IMR-90 (cell line): ENCODE measurements around the gene JPH4. TPM values are rescaled to one million over a fixed set of nuclear protein-coding genes. Genes with fewer than 3 reads are reported as not detected.

ENCODE experiments used
- ATAC-seq: fragments of 200-7000 bp; cut with Tn5 transposase; 2 replicates; pipeline ENCODE4 v1.9.1; 2020; ENCODE audit warnings: low read depth, mild to moderate bottlenecking, moderate library complexity
- BruUV-seq: library from RNA; stranded (reverse); fragments of 400-500 nt; replicated peaks from 2 replicates; lab custom pipeline; 2021; lab: Mats Ljungman, UMichigan
- CTCF ChIA-PET: fragments of 300-600 bp; formaldehyde crosslinking; extraction: SDS; loops from one replicate; lab custom pipeline; 2021; ENCODE audit warnings: antibody characterized with exemption; lab: Yijun Ruan, JAX
- POLR2A ChIA-PET: fragments of 300-600 bp; sonication (Branson Sonifier 250); formaldehyde crosslinking; loops from one replicate; lab custom pipeline; 2022; ENCODE audit warnings: antibody characterized with exemption; ENCODE audit not compliant: unreplicated experiment; lab: Charles Lee
- DNase-seq: peaks from one replicate; pipeline ENCODE4 v3.0.0; 2013
- H2AFZ ChIP-seq: replicated peaks from 2 replicates; pipeline ENCODE3; 2013; ENCODE audit warnings: low read length, mild to moderate bottlenecking; ENCODE audit not compliant: poor library complexity
- H2AK5ac ChIP-seq: 2 replicates; pipeline ENCODE4 v1.6.1; 2013; ENCODE audit warnings: low read depth, low read length, inconsistent platforms
- H2AK9ac ChIP-seq: replicated peaks from 2 replicates; pipeline ENCODE3; 2013; ENCODE audit warnings: mild to moderate bottlenecking, low read depth, low read length, moderate library complexity; ENCODE audit not compliant: poor library complexity
- H2BK120ac ChIP-seq: 2 replicates; pipeline ENCODE4 v1.6.1; 2013; ENCODE audit warnings: low read depth, low read length, inconsistent platforms
- H2BK15ac ChIP-seq: 3 replicates; pipeline ENCODE4 v1.6.1; 2013; ENCODE audit warnings: low read depth, low read length, inconsistent platforms
- H2BK20ac ChIP-seq: 2 replicates; pipeline ENCODE4 v1.6.1; 2013; ENCODE audit warnings: low read depth, mild to moderate bottlenecking, inconsistent platforms, low read length, moderate library complexity
- H2BK5ac ChIP-seq: 2 replicates; pipeline ENCODE4 v1.6.1; 2013; ENCODE audit warnings: mild to moderate bottlenecking, low read depth, low read length, inconsistent platforms; ENCODE audit not compliant: poor library complexity, severe bottlenecking
- H3K14ac ChIP-seq: replicated peaks from 2 replicates; pipeline ENCODE4 v1.6.1; 2013; ENCODE audit warnings: low read depth, low read length, inconsistent platforms
- H3K18ac ChIP-seq: 2 replicates; pipeline ENCODE4 v1.6.1; 2013; ENCODE audit warnings: low read depth, low read length, control low read depth
- H3K23ac ChIP-seq: 2 replicates; pipeline ENCODE4 v1.6.1; 2013; ENCODE audit warnings: low read depth, low read length, inconsistent platforms
- H3K27ac ChIP-seq: 2 replicates; pipeline ENCODE4 v1.5.1; 2013; ENCODE audit warnings: mild to moderate bottlenecking, control low read depth, low read length; ENCODE audit not compliant: insufficient read depth
- H3K27me3 ChIP-seq: 2 replicates; pipeline ENCODE4 v1.6.1; 2013; ENCODE audit warnings: low read length; ENCODE audit not compliant: control insufficient read depth, insufficient read depth
- H3K36me3 ChIP-seq: 2 replicates; pipeline ENCODE4 v1.6.1; 2013; ENCODE audit warnings: low read length, mixed read lengths; ENCODE audit not compliant: control insufficient read depth, insufficient read depth
- H3K4ac ChIP-seq: 2 replicates; pipeline ENCODE4 v1.6.1; 2013; ENCODE audit warnings: low read depth, low read length, inconsistent platforms
- H3K4me1 ChIP-seq: 2 replicates; pipeline ENCODE4 v1.6.1; 2013; ENCODE audit warnings: low read length, mixed read lengths; ENCODE audit not compliant: control insufficient read depth, insufficient read depth
- H3K4me2 ChIP-seq: 2 replicates; pipeline ENCODE4 v1.6.1; 2013; ENCODE audit warnings: low read depth, mild to moderate bottlenecking, control low read depth, low read length, moderate library complexity
- H3K4me3 ChIP-seq: 2 replicates; pipeline ENCODE4 v1.5.1; 2013; ENCODE audit warnings: low read depth, mild to moderate bottlenecking, control low read depth, low read length, moderate library complexity; ENCODE audit not compliant: insufficient read depth
- H3K56ac ChIP-seq: 2 replicates; pipeline ENCODE4 v1.6.1; 2013; ENCODE audit warnings: low read length, inconsistent platforms; ENCODE audit not compliant: insufficient read depth; ENCODE audit errors: extremely low read depth
- H3K79me1 ChIP-seq, 2 experiments: 2 replicates each; pipeline ENCODE4 v1.6.1; 2013; ENCODE audit warnings: low read length in 2 of 2, inconsistent platforms in 1 of 2, low read depth in 1 of 2
- H3K9ac ChIP-seq: 2 replicates; pipeline ENCODE4 v1.6.1; 2013; ENCODE audit warnings: low read depth, low read length, control low read depth
- H3K9me1 ChIP-seq: 2 replicates; pipeline ENCODE4 v1.6.1; 2013; ENCODE audit warnings: low read length, inconsistent platforms; ENCODE audit not compliant: insufficient read depth
- H3K9me3 ChIP-seq: 2 replicates; pipeline ENCODE4 v1.6.1; 2013; ENCODE audit warnings: low read length; ENCODE audit not compliant: control insufficient read depth, insufficient read depth
- H4K20me1 ChIP-seq: 2 replicates; pipeline ENCODE4 v1.6.1; 2013; ENCODE audit warnings: low read length, inconsistent platforms; ENCODE audit not compliant: insufficient read depth
- H4K5ac ChIP-seq: 2 replicates; pipeline ENCODE4 v1.6.1; 2013; ENCODE audit warnings: mild to moderate bottlenecking, low read depth, low read length, control low read depth
- H4K8ac ChIP-seq, 2 experiments: 2 replicates each; pipeline ENCODE4 v1.6.1; 2013; ENCODE audit warnings: low read depth in 2 of 2, low read length in 2 of 2, control low read depth in 1 of 2, inconsistent platforms in 1 of 2
- H4K91ac ChIP-seq: 2 replicates; pipeline ENCODE4 v1.6.1; 2013; ENCODE audit warnings: low read depth, low read length, inconsistent platforms; ENCODE audit not compliant: insufficient read depth
- BHLHE40 ChIP-seq: fragments of 150-350 bp; IDR thresholded peaks from 2 replicates; pipeline ENCODE4 v1.6.1; 2016; ENCODE audit warnings: mild to moderate bottlenecking, low read depth, low read length
- CEBPB ChIP-seq: IDR thresholded peaks from 2 replicates; pipeline ENCODE4 v1.6.1; 2012; ENCODE audit warnings: low read depth, low read length, improper control_type of control experiment
- ELK1 ChIP-seq: fragments of 150-350 bp; IDR thresholded peaks from 2 replicates; pipeline ENCODE4 v1.6.1; 2016; ENCODE audit warnings: low read depth, mild to moderate bottlenecking, low read length, moderate library complexity, borderline replicate concordance
- FOS ChIP-seq: fragments of 150-350 bp; IDR thresholded peaks from 2 replicates; pipeline ENCODE4 v1.6.1; 2016; ENCODE audit warnings: low read depth, low read length
- MAFK ChIP-seq: IDR thresholded peaks from 2 replicates; pipeline ENCODE4 v1.6.1; 2012; ENCODE audit warnings: low read depth, low read length, improper control_type of control experiment
- MAZ ChIP-seq: IDR thresholded peaks from 2 replicates; pipeline ENCODE4 v1.6.1; 2012; ENCODE audit warnings: low read depth, mild to moderate bottlenecking, low read length, improper control_type of control experiment, moderate library complexity, borderline replicate concordance
- MXI1 ChIP-seq: IDR thresholded peaks from 2 replicates; pipeline ENCODE4 v1.6.1; 2012; ENCODE audit warnings: low read depth, mild to moderate bottlenecking, low read length, moderate library complexity, borderline replicate concordance
- NFE2L2 ChIP-seq: fragments of 150-350 bp; IDR thresholded peaks from 2 replicates; pipeline ENCODE4 v1.6.1; 2016; ENCODE audit warnings: low read depth, mild to moderate bottlenecking, low read length
- POLR2A ChIP-seq: IDR thresholded peaks from 2 replicates; pipeline ENCODE4 v1.6.1; 2012; ENCODE audit warnings: mild to moderate bottlenecking, low read depth, low read length
- RAD21 ChIP-seq: IDR thresholded peaks from 2 replicates; pipeline ENCODE4 v1.6.1; 2012; ENCODE audit warnings: low read length, improper control_type of control experiment
- RCOR1 ChIP-seq: IDR thresholded peaks from 2 replicates; pipeline ENCODE4 v1.6.1; 2012; ENCODE audit warnings: mild to moderate bottlenecking, low read length, improper control_type of control experiment; ENCODE audit not compliant: insufficient replicate concordance
- RFX5 ChIP-seq: IDR thresholded peaks from 2 replicates; pipeline ENCODE4 v1.8.0; 2012; ENCODE audit warnings: low read depth, mild to moderate bottlenecking, low read length, moderate library complexity
- USF2 ChIP-seq: fragments of 150-350 bp; IDR thresholded peaks from 2 replicates; pipeline ENCODE4 v1.6.1; 2017; ENCODE audit warnings: mild to moderate bottlenecking, antibody characterized with exemption, low read length, low read depth
- WGBS, 2 experiments: methylation state at CpG; one replicate each; pipeline versions ENCODE4 v1.1.5 to v1.1.7; 2013; ENCODE audit warnings: missing lambda C conversion rate in 2 of 2; ENCODE audit not compliant: insufficient read length in 1 of 2; ENCODE audit errors: extremely low coverage in 2 of 2; 5-methylcytosine and 5-hydroxymethylcytosine counted together
- dilution Hi-C: fragments of 300-500 bp; cut with HindIII; formaldehyde crosslinking; loops from one replicate; pipeline ENCODE4 v1.14.3; 2018; ENCODE audit warnings: low sequenced_read_pairs; ENCODE audit not compliant: unreplicated experiment
- in situ Hi-C: fragments of 300-500 bp; cut with MboI; formaldehyde crosslinking; loops from 3 replicates; pipeline ENCODE4 v1.14.3; 2019; ENCODE audit warnings: low sequenced_read_pairs, inconsistent platforms, mixed read lengths
- intact Hi-C: fragments of 100-400 bp; cut with micrococcal nuclease; formaldehyde crosslinking; loops from 2 replicates; pipeline ENCODE4 v1.10.0; 2022
- polyA plus RNA-seq, 3 experiments: library from polyadenylated mRNA; depleted of rRNA; stranded (reverse); fragments of >200 nt; gene quantifications; 2 replicates each; pipeline ENCODE4 v1.2.3, GENCODE V29; 2012; ENCODE audit warnings: low replicate concordance in 1 of 3
- total RNA-seq: library from RNA; depleted of rRNA; stranded (reverse); fragments of >200 nt; gene quantifications from 2 replicates; pipeline ENCODE4 v1.2.3, GENCODE V29; 2012

The JPH4 gene
- total and polyA plus RNA-seq, 2 of the 4 experiments (the other 2 are of a cell fraction): not detected

- BruUV-seq: no TSS peak
- Histone ChIP-seq H2BK5ac (no peak overlapping the region), H3K18ac (no peak overlapping the region), H3K56ac (no peak overlapping the region), H3K9me1 (no peaks in the 10 kb centered on the region), H4K91ac (no peak overlapping the region), H2AK5ac (no peak overlapping the region), H3K23ac (no peak overlapping the region), H4K20me1 (no peaks in the 10 kb centered on the region), H3K14ac (no peak overlapping the region), H3K4ac (no peak overlapping the region), H3K27ac (no peak overlapping the region), H3K27me3 (no peaks in the 10 kb centered on the region; the same call in 1 of the 2 replicates), H2BK120ac (no peak overlapping the region), H2BK20ac (no peak overlapping the region), H3K4me1 (no peaks in the 10 kb centered on the region), H4K8ac (no peak overlapping the region), H3K79me1 (no peaks in the 10 kb centered on the region), H3K4me3 (no peak overlapping the region), H2AK9ac (peak overlapping the region; percentile 0), H3K36me3 (no peaks in the 10 kb centered on the region), H2BK15ac (no peak overlapping the region), H3K9me3 (no peaks in the 10 kb centered on the region), H3K9ac (no peak overlapping the region), H2AFZ (no peak overlapping the region), H3K4me2 (no peak overlapping the region), H4K5ac (no peak overlapping the region)
- dilution Hi-C loops (no loop called here), in situ Hi-C loops (no loop called here), intact Hi-C loops (no loop called here)
- no peak for DNase-seq
- WGBS, 2 experiments: 80% methylated on average over 10 of the region's 16 CpGs; no CpG with 5 or more reads in 1 of the 2 experiments
- TF ChIP-seq USF2: no peak
- TF ChIP-seq RAD21: no peak
- no peak for TF ChIP-seq CEBPB
- no peak for TF ChIP-seq ELK1
- TF ChIP-seq NFE2L2: no peak
- TF ChIP-seq MXI1: no peak
- TF ChIP-seq BHLHE40: no peak
- TF ChIP-seq RFX5: no peak
- TF ChIP-seq MAZ: no peak
- TF ChIP-seq POLR2A: no peak
- no peak for TF ChIP-seq MAFK
- no peak for TF ChIP-seq RCOR1
- TF ChIP-seq FOS: no peak
- ChIA-PET POLR2A (no interaction called here), CTCF (interaction anchor here (0.6 kb wide), 1 partner anchor 224 kb away, joined by 5 read pairs; no protein-coding TSS in a partner anchor)
- ATAC-seq: no peak
These were observed 55.2 kb downstream of the JPH4 start for GRCh38 chr14:23523229-23524016.
